Subcutaneous adipose tissue (tissue), 4 donors: ENCODE results near the gene CETN3. TPM values are rescaled to one million over a fixed set of nuclear protein-coding genes. Genes with fewer than 3 reads are reported as not detected.

Experiments used
- total RNA-seq, 4 donors: library from RNA; depleted of rRNA; stranded (reverse); fragments of >200 nt; gene quantifications; one replicate each; pipeline ENCODE4 v1.1.0, GENCODE V29; 2016
- TF ChIP-seq, protein P1 (sequence below): fragments of 450-650 bp; IDR thresholded peaks from one replicate; pipeline ENCODE4 v1.5.1; 2016; ENCODE audit warnings: low read depth, mild to moderate bottlenecking, control low read depth, antibody characterized with exemption, moderate library complexity

CETN3 gene
- total RNA-seq, 4 donors from 2014 or later, result 11.6 to 19.9 (median 17.4) TPM

DNA sequence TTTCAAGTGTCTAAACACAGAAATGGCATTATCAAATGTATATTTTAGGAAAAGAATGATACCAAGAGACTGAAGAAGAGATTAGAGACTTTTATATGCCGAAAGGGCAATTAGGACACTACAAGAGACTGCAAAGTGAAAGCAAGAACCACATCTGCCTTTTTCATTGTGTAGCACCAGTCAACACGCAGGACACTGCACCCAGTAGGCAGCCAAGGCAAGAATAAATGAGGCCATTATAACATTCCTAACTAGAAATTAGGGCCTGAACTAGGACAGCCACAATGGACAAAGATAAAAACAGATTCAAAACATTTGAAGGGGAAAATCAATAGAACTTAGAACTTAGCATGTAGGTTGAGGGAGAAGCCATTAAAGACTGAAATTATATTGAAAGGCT lies 10.8 kb downstream of the CETN3 start:
- TF ChIP-seq, protein P1, sequence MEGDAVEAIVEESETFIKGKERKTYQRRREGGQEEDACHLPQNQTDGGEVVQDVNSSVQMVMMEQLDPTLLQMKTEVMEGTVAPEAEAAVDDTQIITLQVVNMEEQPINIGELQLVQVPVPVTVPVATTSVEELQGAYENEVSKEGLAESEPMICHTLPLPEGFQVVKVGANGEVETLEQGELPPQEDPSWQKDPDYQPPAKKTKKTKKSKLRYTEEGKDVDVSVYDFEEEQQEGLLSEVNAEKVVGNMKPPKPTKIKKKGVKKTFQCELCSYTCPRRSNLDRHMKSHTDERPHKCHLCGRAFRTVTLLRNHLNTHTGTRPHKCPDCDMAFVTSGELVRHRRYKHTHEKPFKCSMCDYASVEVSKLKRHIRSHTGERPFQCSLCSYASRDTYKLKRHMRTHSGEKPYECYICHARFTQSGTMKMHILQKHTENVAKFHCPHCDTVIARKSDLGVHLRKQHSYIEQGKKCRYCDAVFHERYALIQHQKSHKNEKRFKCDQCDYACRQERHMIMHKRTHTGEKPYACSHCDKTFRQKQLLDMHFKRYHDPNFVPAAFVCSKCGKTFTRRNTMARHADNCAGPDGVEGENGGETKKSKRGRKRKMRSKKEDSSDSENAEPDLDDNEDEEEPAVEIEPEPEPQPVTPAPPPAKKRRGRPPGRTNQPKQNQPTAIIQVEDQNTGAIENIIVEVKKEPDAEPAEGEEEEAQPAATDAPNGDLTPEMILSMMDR, result no peak

DNA sequence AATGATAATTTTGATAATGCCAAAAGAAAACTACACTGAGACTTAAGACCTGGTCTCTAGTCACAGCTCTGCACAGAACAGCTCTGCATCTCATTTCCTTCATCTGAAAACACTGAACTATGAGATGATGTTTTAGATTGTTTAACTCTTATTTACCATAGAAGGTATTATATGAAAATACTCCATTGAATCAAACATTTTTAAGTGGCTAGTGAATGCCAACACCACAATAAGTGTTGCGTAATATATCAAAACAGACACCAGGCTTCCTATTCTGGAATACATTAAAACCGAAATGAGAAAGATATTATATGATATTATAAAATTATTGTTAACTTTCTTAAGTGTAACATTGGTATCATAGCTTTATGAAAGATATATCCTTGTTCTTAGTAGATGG lies 14.6 kb downstream of the CETN3 start:
- TF ChIP-seq, protein P1, result no peak

DNA sequence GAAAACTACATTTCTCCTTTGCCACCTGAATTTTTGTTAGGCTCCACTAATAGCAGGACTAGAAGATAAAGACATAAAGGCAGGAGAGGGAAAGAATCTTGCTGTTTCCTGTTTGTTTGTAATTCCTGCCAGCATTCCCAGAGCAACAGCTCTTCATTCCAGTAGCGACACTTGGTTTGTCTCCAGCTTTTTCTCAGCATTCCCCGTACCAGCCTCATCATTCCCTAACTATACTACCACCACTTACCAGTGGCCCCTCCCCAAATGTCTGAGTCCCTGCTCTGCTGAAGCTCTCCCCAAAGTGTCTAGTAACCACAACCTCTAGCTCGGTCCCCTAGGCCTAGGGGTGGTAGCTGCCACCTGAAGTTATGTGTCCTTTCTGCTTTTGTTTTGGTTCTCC lies 18.6 kb downstream of the CETN3 start:
- TF ChIP-seq, protein P1, result no peak

DNA sequence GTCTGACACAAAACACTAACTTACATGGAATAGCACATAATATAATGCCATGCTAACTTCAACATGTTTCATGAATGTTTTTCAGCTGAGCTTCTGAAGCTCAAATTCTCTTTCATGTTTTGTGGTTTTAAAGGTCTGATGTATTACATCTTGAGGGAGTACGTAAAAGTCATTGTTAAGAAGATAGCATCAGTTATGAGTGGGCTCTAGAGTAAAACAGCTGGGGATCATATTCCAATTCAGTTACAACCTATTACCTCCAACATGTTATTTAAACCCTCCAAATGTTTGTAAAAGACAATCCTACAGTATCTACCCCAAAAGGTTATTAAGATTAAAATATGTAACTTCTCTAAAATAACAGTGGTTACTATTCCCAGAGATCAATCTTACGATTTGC lies 19.2 kb downstream of the CETN3 start:
- TF ChIP-seq, protein P1, result no peak

DNA sequence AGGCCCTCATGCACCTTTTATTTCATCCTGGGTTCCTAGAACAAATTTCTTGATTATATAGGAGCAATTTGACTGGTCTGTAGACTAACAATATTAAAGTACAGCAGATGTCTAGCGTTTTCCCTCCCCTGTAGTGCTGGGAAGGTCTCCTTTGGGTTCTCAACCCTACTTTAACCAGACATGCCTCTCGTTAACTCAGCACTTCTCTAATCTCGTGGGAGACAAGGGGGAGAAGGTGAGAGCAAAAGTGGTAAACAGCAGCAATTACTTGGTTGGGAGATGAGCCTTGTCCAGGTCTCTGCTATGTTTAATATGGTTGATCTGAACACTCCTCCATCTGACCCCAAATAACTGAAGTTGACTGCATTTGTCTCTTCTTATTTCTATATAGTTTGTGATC lies 22.0 kb downstream of the CETN3 start:
- TF ChIP-seq, protein P1, result no peak

DNA sequence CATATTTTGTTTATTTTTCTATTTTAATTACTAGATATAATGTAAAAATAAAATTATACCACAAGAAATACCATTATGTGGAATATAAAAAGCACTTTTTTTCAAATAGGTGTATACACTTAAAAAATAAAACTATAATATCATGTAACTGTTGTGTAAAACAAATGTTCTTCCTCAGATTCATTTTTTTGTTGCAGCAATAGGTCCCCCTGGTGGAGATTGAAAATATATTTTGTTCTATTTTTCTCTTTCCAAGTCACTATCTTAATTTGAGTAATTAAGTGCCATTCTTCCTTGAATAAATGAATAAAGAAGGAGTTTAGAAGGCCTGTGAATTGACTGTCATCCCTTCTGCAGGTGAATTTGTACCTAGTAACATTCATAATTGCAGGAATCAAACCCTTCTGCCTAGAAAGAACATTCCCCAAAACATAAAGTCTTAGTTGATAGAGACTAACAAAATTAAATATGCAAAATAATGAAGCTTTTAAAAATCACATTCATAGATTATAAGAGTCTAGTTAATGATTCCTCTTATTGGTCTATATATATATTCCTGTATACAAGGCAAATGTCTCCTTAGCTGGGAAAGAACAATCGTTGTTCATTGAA lies 23.4 kb downstream of the CETN3 start:
- TF ChIP-seq, protein P1, result no peak

DNA sequence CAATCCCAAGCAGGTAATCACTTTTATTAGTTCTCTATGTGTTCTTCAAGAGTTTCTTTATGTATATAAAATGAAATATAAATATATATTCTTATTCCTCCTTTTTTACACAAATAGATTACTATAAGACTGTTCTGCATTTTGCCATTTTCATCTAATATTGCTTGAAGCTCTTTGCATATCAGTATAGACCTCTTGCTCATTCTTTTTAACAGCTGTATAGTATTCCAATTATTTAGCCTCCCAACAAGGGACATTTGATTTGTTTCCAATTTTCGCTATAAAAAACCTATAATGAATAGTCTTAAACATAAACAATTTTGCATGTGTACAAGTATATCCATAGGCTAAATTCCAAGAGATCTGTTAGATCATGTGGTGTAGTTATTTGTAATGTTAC lies 25.2 kb downstream of the CETN3 start:
- TF ChIP-seq, protein P1, result no peak
